Measurements from ENCODE around the gene PIK3CA.

The PIK3CA gene

GRCh38 chr3:179158336-179159039 lies 10.3 kb downstream of the PIK3CA start:
- FAIRE-seq, result no peak

GRCh38 chr3:179163503-179163902 lies 15.3 kb downstream of the PIK3CA start:
- FAIRE-seq, result no peak

- FAIRE-seq, result no peak
Measured at GRCh38 chr3:179164857-179165256, 16.7 kb downstream of the PIK3CA start.

- FAIRE-seq, result no peak
Measured at GRCh38 chr3:179166561-179167201, 18.5 kb downstream of the PIK3CA start.

- no peak for FAIRE-seq
Measured at GRCh38 chr3:179168918-179169317, 20.8 kb downstream of the PIK3CA start.

- no peak for FAIRE-seq
Measured at GRCh38 chr3:179172546-179172945, 24.4 kb downstream of the PIK3CA start.

GRCh38 chr3:179174316-179174715 lies 26.2 kb downstream of the PIK3CA start:
- no peak for FAIRE-seq

- FAIRE-seq, result no peak
Measured at GRCh38 chr3:179174898-179175297, 26.7 kb downstream of the PIK3CA start.

- no peak for FAIRE-seq
Measured at GRCh38 chr3:179175358-179175757, 27.2 kb downstream of the PIK3CA start.

- FAIRE-seq, result no peak
Measured at GRCh38 chr3:179177611-179178010, 29.5 kb downstream of the PIK3CA start.

GRCh38 chr3:179179256-179179655 lies 31.1 kb downstream of the PIK3CA start:
- no peak for FAIRE-seq

GRCh38 chr3:179179979-179180759 lies 32.0 kb downstream of the PIK3CA start:
- FAIRE-seq, result no peak

GRCh38 chr3:179181021-179181472 lies 32.9 kb downstream of the PIK3CA start:
- FAIRE-seq, result no peak

GRCh38 chr3:179181993-179182551 lies 33.9 kb downstream of the PIK3CA start:
- FAIRE-seq, result no peak

- FAIRE-seq, result no peak
Measured at GRCh38 chr3:179182902-179183301, 34.7 kb downstream of the PIK3CA start.

GRCh38 chr3:179184826-179185225 lies 36.7 kb downstream of the PIK3CA start:
- no peak for FAIRE-seq

GRCh38 chr3:179186426-179186825 lies 38.3 kb downstream of the PIK3CA start:
- no peak for FAIRE-seq

- FAIRE-seq, result no peak
Measured at GRCh38 chr3:179189759-179190158, 41.6 kb downstream of the PIK3CA start.

- FAIRE-seq, result no peak
Measured at GRCh38 chr3:179190581-179190980, 42.4 kb downstream of the PIK3CA start.

GRCh38 chr3:179192542-179192941 lies 44.4 kb downstream of the PIK3CA start:
- FAIRE-seq, result no peak

GRCh38 chr3:179194931-179195330 lies 46.8 kb downstream of the PIK3CA start:
- no peak for FAIRE-seq

- FAIRE-seq, result no peak
Measured at GRCh38 chr3:179196098-179196497, 47.9 kb downstream of the PIK3CA start.

- FAIRE-seq, result no peak
Measured at GRCh38 chr3:179196700-179197099, 48.5 kb downstream of the PIK3CA start.
